GM18498 (cell line): ENCODE data around the gene FHOD1.

ENCODE experiments used
- ATAC-seq: cut with Tn5 transposase; IDR thresholded peaks from one replicate; pipeline ENCODE4 v1.9.1; 2021; ENCODE audit warnings: mild to moderate bottlenecking, moderate library complexity; ENCODE audit not compliant: unreplicated experiment

Gene FHOD1

GRCh38 chr16:67252609-67253497 lies 5.6 kb upstream of the FHOD1 start:
- no peak for ATAC-seq

GRCh38 chr16:67250045-67250327 lies 2.7 kb upstream of the FHOD1 start:
- ATAC-seq, result no peak

- ATAC-seq, result no peak
These were observed 2.1 kb upstream of the FHOD1 start for GRCh38 chr16:67249178-67250044.

GRCh38 chr16:67248401-67249177 lies 1.3 kb upstream of the FHOD1 start, which contains the start of gene SLC9A5:
Gene SLC9A5 (plus strand): TSS chr16:67248979. CDS start chr16:67249015, 36 bp downstream.
- ATAC-seq, result no peak

GRCh38 chr16:67248073-67248400 lies 756 bp upstream of the FHOD1 start:
- no peak for ATAC-seq

DNA sequence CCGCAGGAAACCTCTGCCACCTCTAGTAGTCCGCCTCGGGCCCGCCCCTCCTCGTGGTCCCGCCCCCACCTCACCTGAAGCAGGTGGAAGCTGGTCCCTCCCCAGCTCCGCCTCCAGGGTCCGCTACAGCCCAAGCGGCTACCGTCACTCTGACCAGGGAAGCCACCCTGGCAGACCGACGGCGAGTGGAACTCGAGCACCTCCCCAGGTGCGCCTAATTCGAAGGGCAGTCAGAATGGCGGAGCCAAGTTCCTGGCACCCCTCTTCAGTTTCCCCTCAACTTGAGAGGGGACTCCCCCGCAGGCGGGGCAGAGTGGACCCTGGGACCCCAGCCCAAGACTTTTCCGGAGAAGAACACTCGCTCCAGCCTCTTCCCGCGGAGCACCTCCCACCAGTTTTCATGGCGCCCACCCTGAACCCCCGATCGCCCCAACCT lies 507 bp downstream of the FHOD1 start:
- peak; percentile 15 for ATAC-seq

GRCh38 chr16:67246081-67246755 lies 1.1 kb downstream of the FHOD1 start:
- peak; percentile 23 for ATAC-seq

- ATAC-seq, result no peak
These were observed 1.6 kb downstream of the FHOD1 start for GRCh38 chr16:67245674-67246080.

- no peak for ATAC-seq
These were observed 2.1 kb downstream of the FHOD1 start for GRCh38 chr16:67245186-67245585.

GRCh38 chr16:67244387-67245185 lies 2.7 kb downstream of the FHOD1 start:
- ATAC-seq, result peak; percentile 50

DNA sequence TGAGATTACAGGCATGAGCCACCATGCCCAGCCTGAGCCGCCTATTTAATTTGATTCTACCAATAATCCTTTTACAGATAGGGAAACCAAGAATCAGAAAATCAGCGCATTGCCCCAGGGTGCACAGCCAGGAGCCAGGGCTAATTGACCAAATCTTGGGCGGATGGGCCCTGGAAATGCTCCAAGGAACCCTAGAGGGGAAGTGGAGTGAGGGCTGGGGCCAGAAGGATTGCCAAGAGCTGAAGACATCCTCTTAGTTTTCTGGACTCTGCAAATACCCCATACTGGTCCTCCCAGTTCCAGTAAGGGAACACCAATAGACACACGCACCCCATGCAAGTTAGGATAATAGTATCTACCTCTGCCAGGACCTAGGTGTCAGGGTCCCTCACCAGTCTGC lies 3.8 kb downstream of the FHOD1 start:
- no peak for ATAC-seq

DNA sequence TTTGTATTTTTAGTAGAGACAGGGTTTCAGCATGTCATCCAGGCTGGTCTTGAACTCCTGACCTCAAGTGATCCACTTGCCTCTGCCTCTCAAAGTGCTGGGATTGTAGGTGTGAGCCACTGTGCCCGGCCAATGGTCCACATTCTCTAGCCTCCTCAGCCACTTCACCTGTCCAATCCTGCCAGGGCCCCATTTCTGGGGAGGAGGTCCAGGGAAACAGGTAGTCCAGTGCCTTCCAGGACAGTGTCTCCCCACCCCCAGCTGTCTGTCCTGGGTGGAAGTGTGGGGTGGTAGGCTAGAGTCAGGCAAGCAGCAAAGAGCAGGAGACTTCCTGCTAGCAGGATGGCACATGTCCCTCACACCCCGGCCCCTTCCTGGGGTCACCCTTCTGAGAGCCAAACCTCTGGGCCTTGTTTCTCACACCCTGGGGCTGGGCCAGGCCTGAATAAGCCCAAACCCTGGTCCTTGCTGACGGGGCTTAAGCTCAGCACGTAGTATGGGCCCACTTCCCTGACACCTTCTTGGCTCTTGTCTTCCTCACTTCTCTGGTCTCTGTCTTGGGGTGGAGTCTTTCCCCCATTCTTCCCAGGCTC lies 5.0 kb downstream of the FHOD1 start:
- ATAC-seq, result no peak

DNA sequence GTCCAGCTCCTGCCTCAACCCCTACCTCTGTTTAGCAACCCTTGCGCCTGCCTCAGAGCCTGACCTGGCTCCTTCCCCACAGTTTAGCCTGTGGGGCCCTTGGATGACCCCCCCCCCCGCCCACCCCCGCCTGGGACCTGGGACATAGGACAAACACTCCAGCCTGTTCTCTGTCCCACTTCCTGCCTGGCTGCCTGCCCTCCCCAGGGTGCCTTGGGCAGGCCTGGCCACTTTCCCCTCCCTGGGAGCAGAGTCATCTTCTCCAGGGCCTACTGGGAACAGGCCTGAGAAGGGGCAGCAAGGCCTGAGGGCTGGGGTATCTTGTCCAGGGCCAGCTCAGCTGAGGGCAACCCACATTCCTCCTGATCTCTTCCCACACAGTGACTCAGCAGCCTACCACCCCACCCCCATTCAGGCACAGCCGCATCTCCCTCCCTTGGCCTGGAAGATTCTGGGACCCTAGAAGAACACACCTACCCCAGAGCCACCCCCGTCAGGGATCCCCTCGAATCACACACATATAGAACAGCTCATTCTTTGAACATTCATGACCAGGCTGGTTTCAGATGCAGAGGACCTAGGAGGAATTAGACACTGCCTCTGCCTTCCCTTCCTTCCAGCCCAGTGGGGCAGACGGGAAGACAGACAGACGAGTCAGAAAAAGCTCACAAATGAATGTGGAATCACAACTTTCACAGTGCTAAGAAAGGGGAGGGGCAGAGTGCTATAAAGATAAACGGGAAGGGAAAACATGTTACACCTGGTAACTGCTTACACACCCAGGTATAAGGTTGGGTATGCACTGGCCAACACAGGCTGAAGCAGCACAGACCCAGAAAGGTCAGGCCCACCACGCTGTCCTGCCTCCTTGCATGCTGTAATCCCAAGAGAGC lies 6.0 kb downstream of the FHOD1 start:
- no peak for ATAC-seq

GRCh38 chr16:67240506-67240905 lies 6.8 kb downstream of the FHOD1 start:
- ATAC-seq, result no peak

GRCh38 chr16:67238806-67239470 lies 8.3 kb downstream of the FHOD1 start:
- no peak for ATAC-seq

GRCh38 chr16:67238278-67238575 lies 9.1 kb downstream of the FHOD1 start:
- ATAC-seq, result no peak

DNA sequence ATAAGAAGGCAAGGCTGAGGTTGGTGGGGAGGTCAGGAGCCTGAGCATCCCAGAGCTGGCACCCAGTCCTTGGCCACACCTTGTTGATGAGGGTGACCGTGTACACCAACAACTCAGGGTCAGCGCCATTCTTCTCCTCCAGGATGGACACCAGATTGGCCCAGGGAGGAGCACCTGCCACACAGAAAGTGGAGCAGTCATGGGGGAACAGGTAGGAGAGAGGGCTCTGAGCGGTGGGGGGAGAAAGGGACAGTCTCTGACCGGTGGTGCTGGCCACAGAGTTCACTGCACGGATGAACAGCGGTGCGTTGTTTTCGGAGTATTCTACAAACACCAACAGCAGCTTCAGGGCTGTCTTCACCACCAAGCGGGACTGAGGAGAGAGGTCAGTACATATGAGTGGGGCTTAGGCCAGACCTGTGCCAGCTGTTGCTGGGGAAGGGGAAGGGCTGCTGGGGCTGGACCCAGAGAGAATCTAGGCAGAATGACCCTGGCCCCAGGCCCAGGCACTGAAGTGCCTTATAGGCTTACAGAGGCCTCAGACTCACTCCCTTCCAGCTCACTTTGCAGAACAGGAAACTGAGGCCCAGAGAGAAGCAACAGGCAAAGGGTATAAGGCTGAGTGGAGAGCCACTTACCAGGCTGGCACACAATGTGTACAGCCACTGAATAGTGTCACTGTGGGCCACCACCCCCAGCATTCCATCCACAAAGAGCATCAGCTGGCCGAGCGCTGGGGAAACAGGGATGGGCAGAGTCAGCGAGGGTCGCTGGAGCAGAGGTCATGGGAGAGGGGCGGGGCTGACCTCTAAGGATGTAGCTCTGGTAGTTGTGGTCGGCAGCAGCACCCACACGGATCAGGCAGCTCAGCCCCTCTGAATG lies 9.6 kb downstream of the FHOD1 start:
- ATAC-seq, result no peak
